Epithelial cell of esophagus (primary cell): ENCODE results near the gene CREB3L2.

ENCODE experiments used
- DNase-seq: peaks from one replicate; pipeline ENCODE4 v3.0.0; 2010; ENCODE audit warnings: low read depth
- H3K4me3 ChIP-seq: 2 replicates; pipeline ENCODE4 v1.5.1; 2011; ENCODE audit warnings: mild to moderate bottlenecking, low read length, control low read depth
- CTCF ChIP-seq: IDR thresholded peaks from 2 replicates; pipeline ENCODE4 v1.5.1; 2011; ENCODE audit warnings: low read depth, mild to moderate bottlenecking, low read length, control low read depth, inconsistent platforms; ENCODE audit not compliant: insufficient read depth; ENCODE audit errors: missing control alignments

The CREB3L2 gene

GRCh38 chr7:137862964-137863363, 138.9 kb downstream of the CREB3L2 start:
- H3K4me3 ChIP-seq = no peak overlapping the region
- no peak for TF ChIP-seq CTCF
- DNase-seq = no peak

- no peak for DNase-seq
- H3K4me3 ChIP-seq = no peak overlapping the region
- TF ChIP-seq CTCF = no peak
Observed at GRCh38 chr7:137862358-137862757, 139.5 kb downstream of the CREB3L2 start.

- no peak for DNase-seq
- H3K4me3 ChIP-seq = no peak overlapping the region
- TF ChIP-seq CTCF = no peak
Observed at GRCh38 chr7:137860542-137860941, 141.3 kb downstream of the CREB3L2 start.

GRCh38 chr7:137853053-137853452, 148.8 kb downstream of the CREB3L2 start:
- no peak overlapping the region for H3K4me3 ChIP-seq
- no peak for TF ChIP-seq CTCF
- no peak for DNase-seq

DNA sequence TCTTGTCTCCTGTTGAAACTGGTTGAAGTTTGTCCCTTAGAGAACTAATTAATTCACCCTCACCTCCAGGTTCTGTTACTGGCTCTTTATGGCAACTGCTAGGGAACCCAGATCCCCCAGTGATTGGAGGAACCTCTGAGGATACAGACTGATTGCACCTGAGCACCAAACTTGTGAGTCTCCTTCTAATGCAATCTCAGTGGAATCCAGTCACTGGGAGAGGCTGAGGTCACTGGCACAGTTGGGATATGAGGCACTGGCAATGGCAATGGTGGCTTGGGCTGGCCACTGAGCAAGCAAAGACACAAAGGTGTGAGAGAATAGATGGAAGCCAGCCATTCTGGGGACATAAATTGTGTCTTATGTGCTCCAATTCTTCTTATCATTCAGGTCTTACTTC, 149.8 kb downstream of the CREB3L2 start:
- no peak for DNase-seq
- TF ChIP-seq CTCF = no peak
- H3K4me3 ChIP-seq = no peak overlapping the region

- no peak overlapping the region for H3K4me3 ChIP-seq
- no peak for TF ChIP-seq CTCF
- DNase-seq = peak; percentile 43
Observed at GRCh38 chr7:137850972-137851945, 150.6 kb downstream of the CREB3L2 start.
